Osteocyte (in vitro differentiated cells): ENCODE data around the gene NEK4. TPM values are rescaled to one million over a fixed set of nuclear protein-coding genes. Genes with fewer than 3 reads are reported as not detected.

Source experiments
- DNase-seq: peaks from one replicate; pipeline ENCODE4 v3.0.0; 2021; ENCODE audit warnings: mixed read lengths; ENCODE audit not compliant: unreplicated experiment; ENCODE audit errors: extremely low spot score
- H3K27ac Mint-ChIP-seq: one replicate; pipeline ENCODE4 v1.8.0; 2021; ENCODE audit warnings: mild to moderate bottlenecking, mixed read lengths; ENCODE audit not compliant: unreplicated experiment
- H3K27me3 Mint-ChIP-seq: one replicate; pipeline ENCODE4 v1.8.0; 2021; ENCODE audit warnings: mixed read lengths; ENCODE audit not compliant: unreplicated experiment
- H3K36me3 Mint-ChIP-seq: one replicate; pipeline ENCODE4 v1.8.0; 2021; ENCODE audit warnings: mixed read lengths; ENCODE audit not compliant: unreplicated experiment
- H3K4me1 Mint-ChIP-seq: one replicate; pipeline ENCODE4 v1.8.0; 2021; ENCODE audit warnings: mixed read lengths; ENCODE audit not compliant: unreplicated experiment
- H3K4me3 Mint-ChIP-seq: one replicate; pipeline ENCODE4 v1.8.0; 2021; ENCODE audit warnings: mild to moderate bottlenecking, moderate library complexity, mixed read lengths; ENCODE audit not compliant: unreplicated experiment
- H3K9me3 Mint-ChIP-seq: one replicate; pipeline ENCODE4 v1.8.0; 2021; ENCODE audit warnings: mixed read lengths; ENCODE audit not compliant: unreplicated experiment
- CTCF ChIP-seq: fragments of 200-600 bp; sonication (generic); IDR thresholded peaks from 2 replicates; pipeline ENCODE4 v1.5.0; 2021; ENCODE audit warnings: antibody characterized with exemption, mild to moderate bottlenecking, moderate library complexity
- total RNA-seq: library from RNA; stranded (reverse); gene quantifications from 2 replicates; pipeline ENCODE4 v1.2.1, GENCODE V29; 2021

The NEK4 gene
- total RNA-seq, 1 donor from 2014 or later = 23.1 TPM

- Mint-ChIP-seq H3K27ac (no peak overlapping the region), H3K36me3 (peaks cover 25% of the 10 kb centered on the region), H3K9me3 (peaks cover 4% of the 10 kb centered on the region), H3K4me1 (no peaks in the 10 kb centered on the region), H3K4me3 (no peak overlapping the region), H3K27me3 (no peaks in the 10 kb centered on the region)
- DNase-seq = no peak
- TF ChIP-seq CTCF = no peak
Observed at GRCh38 chr3:52715714-52716305, 54.9 kb downstream of the NEK4 start.

GRCh38 chr3:52714335-52715302 is 56.1 kb downstream of the NEK4 start:
- Mint-ChIP-seq H3K4me1 (no peaks in the 10 kb centered on the region), H3K36me3 (peaks cover 16% of the 10 kb centered on the region), H3K27ac (no peak overlapping the region), H3K9me3 (peaks cover 1% of the 10 kb centered on the region), H3K27me3 (no peaks in the 10 kb centered on the region), H3K4me3 (no peak overlapping the region)
- DNase-seq = no peak
- TF ChIP-seq CTCF = no peak

- DNase-seq = no peak
- TF ChIP-seq CTCF = no peak
- Mint-ChIP-seq H3K4me3 (no peak overlapping the region), H3K27me3 (no peaks in the 10 kb centered on the region), H3K36me3 (peaks cover 16% of the 10 kb centered on the region), H3K4me1 (peaks cover 6% of the 10 kb centered on the region), H3K27ac (no peak overlapping the region), H3K9me3 (no peaks in the 10 kb centered on the region)
Observed at GRCh38 chr3:52712291-52713212, 58.2 kb downstream of the NEK4 start.

- H3K4me3 Mint-ChIP-seq = no peak overlapping the region
- peaks cover 12% of the 10 kb centered on the region for H3K36me3 Mint-ChIP-seq
- H3K9me3 Mint-ChIP-seq = no peaks in the 10 kb centered on the region
- DNase-seq = no peak
- H3K27ac Mint-ChIP-seq = no peak overlapping the region
- no peak for TF ChIP-seq CTCF
- no peaks in the 10 kb centered on the region for H3K27me3 Mint-ChIP-seq
- H3K4me1 Mint-ChIP-seq = peaks cover 15% of the 10 kb centered on the region
Observed at GRCh38 chr3:52710512-52710911, 60.2 kb downstream of the NEK4 start.
